OCI-LY3 (cell line): ENCODE measurements around the gene MRPS22.

ENCODE experiments used
- H2AFZ ChIP-seq: fragments of 200-600, 300-600 bp; shearing (Covaris generic); 2 replicates; pipeline ENCODE4 v1.6.0; 2014; ENCODE audit warnings: antibody characterized with exemption, low read depth, low read length
- H3K27ac ChIP-seq: fragments of 200-600, 300-600 bp; sonication (generic); 2 replicates; pipeline ENCODE4 v1.5.1; 2014; ENCODE audit warnings: mild to moderate bottlenecking, low read length, moderate library complexity, mixed read lengths
- H3K27me3 ChIP-seq: fragments of 200-600, 300-600 bp; sonication (generic); 2 replicates; pipeline ENCODE4 v1.6.1; 2014; ENCODE audit warnings: low read depth, low read length, mixed read lengths
- H3K36me3 ChIP-seq: fragments of 200-600, 300-600 bp; sonication (generic); replicated peaks from 2 replicates; pipeline ENCODE3; 2014; ENCODE audit warnings: low read depth, low read length, mixed read lengths
- H3K4me1 ChIP-seq: fragments of 300-600, 200-600 bp; sonication (generic); 2 replicates; pipeline ENCODE4 v1.6.1; 2014; ENCODE audit warnings: low read length, mixed read lengths
- H3K4me2 ChIP-seq: fragments of 200-600, 300-600 bp; sonication (generic); 2 replicates; pipeline ENCODE4 v1.6.1; 2014; ENCODE audit warnings: low read length, mixed read lengths
- H3K4me3 ChIP-seq: fragments of 300-600, 200-600 bp; sonication (generic); 2 replicates; pipeline ENCODE4 v1.5.1; 2014; ENCODE audit warnings: antibody characterized with exemption, mild to moderate bottlenecking, low read length, moderate library complexity
- H3K79me2 ChIP-seq: fragments of 300-600, 200-600 bp; shearing (Covaris generic); 2 replicates; pipeline ENCODE4 v1.6.1; 2014; ENCODE audit warnings: mild to moderate bottlenecking, low read length, mixed read lengths
- H3K9ac ChIP-seq: fragments of 300-600, 200-600 bp; shearing (Covaris generic); 2 replicates; pipeline ENCODE4 v1.6.0; 2014; ENCODE audit warnings: mild to moderate bottlenecking, low read length, moderate library complexity
- H3K9me3 ChIP-seq: fragments of 200-600, 300-600 bp; shearing (Covaris generic); 2 replicates; pipeline ENCODE4 v1.6.1; 2014; ENCODE audit warnings: low read length, mixed read lengths; ENCODE audit not compliant: insufficient read depth
- H4K20me1 ChIP-seq: fragments of 200-600, 300-600 bp; sonication (generic); 2 replicates; pipeline ENCODE4 v1.6.1; 2016; ENCODE audit warnings: low read length, mixed read lengths; ENCODE audit not compliant: insufficient read depth
- CTCF ChIP-seq: fragments of 200-600, 300-600 bp; sonication (generic); IDR thresholded peaks from 2 replicates; pipeline ENCODE4 v1.5.1; 2014; ENCODE audit warnings: antibody characterized with exemption, low read length, low read depth
- EZH2phosphoT487 ChIP-seq: fragments of 200-600 bp; shearing (Covaris generic); IDR thresholded peaks from 2 replicates; pipeline ENCODE4 v1.6.1; 2018; ENCODE audit warnings: antibody characterized with exemption, mixed run types, low read depth

Gene MRPS22

DNA sequence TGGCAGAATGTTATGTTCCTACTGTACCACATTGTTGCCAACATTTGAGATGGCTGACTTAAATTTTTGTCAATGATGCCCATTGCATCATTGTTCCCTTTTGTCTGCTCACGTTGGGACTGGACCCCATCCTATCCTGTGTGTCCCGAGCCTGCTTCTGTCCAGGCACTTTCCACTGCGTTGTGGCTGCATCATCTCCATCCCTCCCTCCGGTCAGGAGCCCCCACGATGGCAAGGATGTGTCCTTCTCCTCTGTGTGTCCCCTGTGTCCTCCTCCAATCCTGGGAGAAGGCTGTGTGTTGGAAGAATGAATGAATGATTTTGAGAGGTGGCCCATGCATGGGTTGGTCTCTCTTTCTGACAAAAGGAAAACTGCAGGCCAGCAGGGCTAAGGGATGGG is 19.4 kb upstream of the MRPS22 start:
- no peaks in the 10 kb centered on the region for H3K79me2 ChIP-seq
- no peak overlapping the region for H2AFZ ChIP-seq

GRCh38 chr3:139325551-139325950 is 18.3 kb upstream of the MRPS22 start:
- H2AFZ ChIP-seq = no peak overlapping the region
- H3K4me2 ChIP-seq = no peak overlapping the region
- no peaks in the 10 kb centered on the region for H3K36me3 ChIP-seq
- no peak overlapping the region for H3K27ac ChIP-seq
- H3K79me2 ChIP-seq = no peaks in the 10 kb centered on the region
- H4K20me1 ChIP-seq = no peaks in the 10 kb centered on the region
- peaks cover 20% of the 10 kb centered on the region for H3K27me3 ChIP-seq
- H3K4me1 ChIP-seq = peaks cover 2% of the 10 kb centered on the region; the same call in 1 of the 2 replicates
- H3K9me3 ChIP-seq = no peaks in the 10 kb centered on the region
- TF ChIP-seq CTCF = no peak
- TF ChIP-seq EZH2phosphoT487 = no peak
- no peak overlapping the region for H3K9ac ChIP-seq
- H3K4me3 ChIP-seq = no peak overlapping the region

More for the DNA sequence above, 19.4 kb upstream of the MRPS22 start:
- Histone ChIP-seq H3K4me2 (no peak overlapping the region), H3K36me3 (no peaks in the 10 kb centered on the region), H3K9ac (no peak overlapping the region), H3K4me1 (peaks cover under 1% of the 10 kb centered on the region; the same call in 1 of the 2 replicates), H3K27ac (no peak overlapping the region), H4K20me1 (no peaks in the 10 kb centered on the region), H3K9me3 (no peaks in the 10 kb centered on the region), H3K4me3 (no peak overlapping the region), H3K27me3 (peaks cover 18% of the 10 kb centered on the region)
- TF ChIP-seq EZH2phosphoT487 = no peak
- TF ChIP-seq CTCF = no peak

DNA sequence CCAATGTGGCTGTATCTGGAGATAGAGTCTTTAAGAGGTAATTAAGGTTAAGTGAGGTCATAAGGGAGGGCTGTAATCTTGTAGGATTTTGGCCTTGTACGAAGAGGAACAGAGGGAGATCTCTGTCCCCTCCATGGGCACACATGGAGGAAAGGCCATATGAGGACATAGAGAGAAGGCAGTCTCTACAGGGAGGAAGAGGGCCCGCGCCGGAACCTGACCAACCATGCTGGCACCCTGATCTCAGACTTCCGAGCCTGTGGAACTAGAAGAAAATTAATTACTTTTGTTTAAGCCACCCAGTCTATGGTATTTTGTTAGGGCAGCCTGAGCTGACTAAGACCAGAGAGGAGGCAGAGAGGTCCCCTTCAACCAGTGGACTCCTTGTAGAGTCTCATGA is 17.7 kb upstream of the MRPS22 start:
- no peaks in the 10 kb centered on the region for H3K79me2 ChIP-seq
- peaks cover 2% of the 10 kb centered on the region; the same call in 1 of the 2 replicates for H3K4me1 ChIP-seq
- TF ChIP-seq CTCF (no peak), EZH2phosphoT487 (no peak)
- H3K27me3 ChIP-seq = peaks cover 15% of the 10 kb centered on the region
- no peak overlapping the region for H3K9ac ChIP-seq
- no peak overlapping the region for H3K4me2 ChIP-seq
- H4K20me1 ChIP-seq = no peaks in the 10 kb centered on the region
- no peak overlapping the region for H2AFZ ChIP-seq
- no peak overlapping the region for H3K4me3 ChIP-seq
- H3K27ac ChIP-seq = no peak overlapping the region
- H3K9me3 ChIP-seq = no peaks in the 10 kb centered on the region
- H3K36me3 ChIP-seq = no peaks in the 10 kb centered on the region

DNA sequence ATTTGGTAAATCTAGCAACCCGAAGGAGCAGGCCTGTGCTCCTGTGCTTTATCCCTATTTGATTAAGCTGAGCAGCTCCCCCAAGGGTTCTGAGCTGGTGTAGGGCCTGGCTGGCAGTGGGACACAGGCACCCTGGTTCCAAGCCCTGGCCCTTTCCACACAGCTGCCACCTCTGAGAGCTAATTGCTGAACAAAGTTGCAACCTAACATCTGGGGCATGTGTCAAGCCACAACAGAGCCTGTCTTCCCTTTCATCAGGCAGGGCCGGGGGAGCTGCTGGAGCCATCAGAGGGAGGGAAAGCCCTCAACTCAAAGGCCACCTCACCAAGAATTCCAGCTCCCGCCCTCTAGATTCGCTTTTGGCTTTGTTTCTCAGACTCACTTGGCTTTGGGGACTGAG is 17.1 kb upstream of the MRPS22 start:
- Histone ChIP-seq H2AFZ (no peak overlapping the region), H3K4me2 (no peak overlapping the region), H4K20me1 (no peaks in the 10 kb centered on the region), H3K9ac (no peak overlapping the region), H3K4me3 (no peak overlapping the region), H3K27ac (no peak overlapping the region), H3K9me3 (no peaks in the 10 kb centered on the region), H3K36me3 (no peaks in the 10 kb centered on the region), H3K79me2 (no peaks in the 10 kb centered on the region), H3K27me3 (peaks cover 14% of the 10 kb centered on the region; the same call in 1 of the 2 replicates), H3K4me1 (peaks cover 2% of the 10 kb centered on the region; the same call in 1 of the 2 replicates)
- TF ChIP-seq CTCF = no peak
- TF ChIP-seq EZH2phosphoT487 = no peak
